Measurements from ENCODE around the gene NPPB. TPM values are rescaled to one million over a fixed set of nuclear protein-coding genes. Genes with fewer than 3 reads are reported as not detected.

NPPB gene
- total and polyA plus RNA-seq, 4 donors, result 0.87 to 25.7 TPM; not detected in 2

- H3K27me3 ChIP-seq (ENCODE audit: control insufficient read depth in 1 of 2, insufficient read depth in 2 of 2, low read length in 1 of 2), result no peaks in the 10 kb centered on the region
These were observed 36.7 kb downstream of the NPPB start for GRCh38 chr1:11822091-11822490.

GRCh38 chr1:11817192-11817591 lies 41.6 kb downstream of the NPPB start:
- H3K27me3 ChIP-seq (ENCODE audit: control insufficient read depth in 1 of 2, insufficient read depth in 2 of 2, low read length in 1 of 2), result no peaks in the 10 kb centered on the region
- ATAC-seq (ENCODE audit: low FRiP score) (no peak), DNase-seq (no peak)
- no peaks in the 10 kb centered on the region for H3K4me1 ChIP-seq (ENCODE audit: control insufficient read depth in 1 of 2, insufficient read depth in 2 of 2, low read length in 2 of 2)
- H3K9me3 ChIP-seq (ENCODE audit: control insufficient read depth, low read length), result no peaks in the 10 kb centered on the region
- no peak overlapping the region for H3K4me3 ChIP-seq (ENCODE audit: low read length in 2 of 2)
- no peak overlapping the region for H3K27ac ChIP-seq (ENCODE audit: low read depth in 1 of 2, low read length in 2 of 2)
- intact Hi-C loops (cut with DNase I), result no loop called here
- H3K36me3 ChIP-seq (ENCODE audit: control insufficient read depth in 1 of 2, insufficient read depth in 2 of 2, low read length in 1 of 2), result peaks cover 2 to 6% of the 10 kb centered on the region in 2 donors
- WGBS, 2 donors, result 92 to 95% methylated on average over 12 of the region's 12 CpGs

More at GRCh38 chr1:11822091-11822490, 36.7 kb downstream of the NPPB start:
- Histone ChIP-seq H3K27ac (ENCODE audit: low read depth in 1 of 2, low read length in 2 of 2) (no peak overlapping the region), H3K9me3 (ENCODE audit: control insufficient read depth, low read length) (no peaks in the 10 kb centered on the region), H3K36me3 (ENCODE audit: control insufficient read depth in 1 of 2, insufficient read depth in 2 of 2, low read length in 1 of 2) (peaks cover 6 to 11% of the 10 kb centered on the region in 2 donors), H3K4me1 (ENCODE audit: control insufficient read depth in 1 of 2, insufficient read depth in 2 of 2, low read length in 2 of 2) (no peaks in the 10 kb centered on the region), H3K4me3 (ENCODE audit: low read length in 2 of 2) (no peak overlapping the region)
- DNase-seq, result no peak
- 75 to 77% methylated on average over 3 of the region's 3 CpGs for WGBS, 2 donors
- no peak for ATAC-seq (ENCODE audit: low FRiP score)
- intact Hi-C loops (cut with DNase I), result no loop called here

GRCh38 chr1:11813021-11813420 lies 45.7 kb downstream of the NPPB start:
- intact Hi-C loops (cut with DNase I), result no loop called here
- WGBS, 2 donors, result 87 to 90% methylated on average over 5 of the region's 5 CpGs
- no peak overlapping the region for H3K4me3 ChIP-seq (ENCODE audit: low read length in 2 of 2)
- no peak overlapping the region for H3K27ac ChIP-seq (ENCODE audit: low read depth in 1 of 2, low read length in 2 of 2)
- no peaks in the 10 kb centered on the region for H3K9me3 ChIP-seq (ENCODE audit: control insufficient read depth, low read length)
- no peak for ATAC-seq (ENCODE audit: low FRiP score)
- no peaks in the 10 kb centered on the region for H3K27me3 ChIP-seq (ENCODE audit: control insufficient read depth in 1 of 2, insufficient read depth in 2 of 2, low read length in 1 of 2)
- H3K36me3 ChIP-seq (ENCODE audit: control insufficient read depth in 1 of 2, insufficient read depth in 2 of 2, low read length in 1 of 2), result peaks cover 3 to 6% of the 10 kb centered on the region in 2 donors
- no peak for DNase-seq
- H3K4me1 ChIP-seq (ENCODE audit: control insufficient read depth in 1 of 2, insufficient read depth in 2 of 2, low read length in 2 of 2), result no peaks in the 10 kb centered on the region

Other genes starting within 250 kb of the NPPB start
- 1 to 10 TPM; 1.7 to 9.8 TPM for gene FBXO2, start 204.5 kb downstream of the NPPB start, total RNA-seq
- gene FBXO2, start 204.5 kb downstream of the NPPB start, polyA plus RNA-seq, result 1 to 10 TPM in 1 of 2 donors, under 1 TPM in 1; 0.87 to 7.3 TPM
- 10 to 100 TPM; 10.4 to 29.0 TPM for gene FBXO44, start 204.1 kb downstream of the NPPB start, total RNA-seq
- gene FBXO44, start 204.1 kb downstream of the NPPB start, polyA plus RNA-seq, result 10 to 100 TPM; 13.1 to 40.6 TPM
- 1 to 10 TPM; 4.1 to 7.5 TPM for gene FBXO6, start 194.7 kb downstream of the NPPB start, total RNA-seq
- 10 to 100 TPM; 11.4 to 12.1 TPM for gene FBXO6, start 194.7 kb downstream of the NPPB start, polyA plus RNA-seq
- gene MAD2L2, start 177.8 kb downstream of the NPPB start, total RNA-seq, result 10 to 100 TPM; 23.4 to 24.1 TPM
- gene MAD2L2, start 177.8 kb downstream of the NPPB start, polyA plus RNA-seq, result 10 to 100 TPM; 25.2 to 41.8 TPM
- under 1 TPM in 1 of 2 donors, not detected in 1; 0.21 TPM for gene DRAXIN, start 167.2 kb downstream of the NPPB start, total RNA-seq
- under 1 TPM in 1 of 2 donors, not detected in 1; 0.03 TPM for gene DRAXIN, start 167.2 kb downstream of the NPPB start, polyA plus RNA-seq
- 10 to 100 TPM; 33.4 to 40.3 TPM for gene AGTRAP, start 122.8 kb downstream of the NPPB start, total RNA-seq
- gene AGTRAP, start 122.8 kb downstream of the NPPB start, polyA plus RNA-seq, result 10 to 100 TPM; 22.2 to 61.2 TPM
- 1 to 10 TPM; 1.3 to 3.6 TPM for gene C1orf167, start 96.8 kb downstream of the NPPB start, total RNA-seq
- gene C1orf167, start 96.8 kb downstream of the NPPB start, polyA plus RNA-seq, result 1 to 10 TPM in 1 of 2 donors, under 1 TPM in 1; 0.75 to 2.3 TPM
- 10 to 100 TPM; 32.1 to 53.0 TPM for gene MTHFR, start 53.0 kb downstream of the NPPB start, total RNA-seq
- 10 to 100 TPM in 1 of 2 donors, 1 to 10 TPM in 1; 4.6 to 22.0 TPM for gene MTHFR, start 53.0 kb downstream of the NPPB start, polyA plus RNA-seq
- 10 to 100 TPM; 25.8 to 37.5 TPM for gene CLCN6, start 52.8 kb downstream of the NPPB start, total RNA-seq
- 10 to 100 TPM in 1 of 2 donors, 1 to 10 TPM in 1; 3.9 to 15.5 TPM for gene CLCN6, start 52.8 kb downstream of the NPPB start, polyA plus RNA-seq
- under 1 TPM in 1 of 2 donors, not detected in 1; 0.48 TPM for gene NPPA, start 11.2 kb downstream of the NPPB start, total RNA-seq
- 1 to 10 TPM in 1 of 2 donors, under 1 TPM in 1; 0.23 to 5.5 TPM for gene NPPA, start 11.2 kb downstream of the NPPB start, polyA plus RNA-seq
- gene KIAA2013, start 67.5 kb upstream of the NPPB start, total RNA-seq, result 10 to 100 TPM; 31.7 to 37.1 TPM
- 10 to 100 TPM; 19.7 to 34.6 TPM for gene KIAA2013, start 67.5 kb upstream of the NPPB start, polyA plus RNA-seq
- 10 to 100 TPM; 80.2 to 95.9 TPM for gene PLOD1, start 75.8 kb upstream of the NPPB start, total RNA-seq
- 10 to 100 TPM; 28.9 to 60.0 TPM for gene PLOD1, start 75.8 kb upstream of the NPPB start, polyA plus RNA-seq
- gene MFN2, start 121.5 kb upstream of the NPPB start, total RNA-seq, result 10 to 100 TPM; 57.1 TPM
- gene MFN2, start 121.5 kb upstream of the NPPB start, polyA plus RNA-seq, result 10 to 100 TPM; 22.4 to 33.3 TPM
- gene MIIP, start 160.6 kb upstream of the NPPB start, total RNA-seq, result 10 to 100 TPM; 19.5 to 25.4 TPM
- 100 to 1,000 TPM in 1 of 2 donors, 10 to 100 TPM in 1; 16.3 to 132 TPM for gene MIIP, start 160.6 kb upstream of the NPPB start, polyA plus RNA-seq
- 1 to 10 TPM in 1 of 2 donors, under 1 TPM in 1; 0.88 to 4.7 TPM for gene TNFRSF8, start 204.4 kb upstream of the NPPB start, total RNA-seq
- gene TNFRSF8, start 204.4 kb upstream of the NPPB start, polyA plus RNA-seq, result 1 to 10 TPM in 1 of 2 donors, under 1 TPM in 1; 0.74 to 1.8 TPM